Activated T-cell treated with anti-CD3 and anti-CD28 coated beads, Interleukin-2, amount 50 U/mL, for 72 hours (primary cell): ENCODE results near the gene IRAK3. TPM values are rescaled to one million over a fixed set of nuclear protein-coding genes. Genes with fewer than 3 reads are reported as not detected.
"Not testable (repeated sequence)": the region's sequence is repeated elsewhere in the genome, so short reads cannot be mapped to it uniquely, and the experiment has no call there.

ENCODE experiments used
- ATAC-seq, 2 donors: fragments of 150-1000 bp; cut with Tn5 transposase; replicated peaks in 1 of 2; 2 replicates each; pipeline ENCODE4 v1.10.0; 2021; ENCODE audit warnings: moderate library complexity in 2 of 2, mild to moderate bottlenecking in 1 of 2
- DNase-seq, 2 donors: peaks; one replicate each; pipeline ENCODE4 v3.0.0; 2021 to 2022; ENCODE audit warnings: mixed read lengths in 1 of 2
- H3K27ac Mint-ChIP-seq: one replicate; pipeline ENCODE4 v1.8.0; 2022; ENCODE audit warnings: mild to moderate bottlenecking, moderate library complexity, mixed read lengths
- H3K27me3 Mint-ChIP-seq: one replicate; pipeline ENCODE4 v1.8.0; 2022; ENCODE audit warnings: low read depth, mixed read lengths
- H3K36me3 Mint-ChIP-seq, 2 donors: one replicate each; pipeline ENCODE4 v1.8.0; 2022; ENCODE audit warnings: mixed read lengths in 2 of 2, mild to moderate bottlenecking in 1 of 2; ENCODE audit not compliant: insufficient read depth in 2 of 2
- H3K4me1 Mint-ChIP-seq: one replicate; pipeline ENCODE4 v1.8.0; 2022; ENCODE audit warnings: low read depth, mixed read lengths
- H3K4me3 Mint-ChIP-seq, 2 donors: one replicate each; pipeline ENCODE4 v1.8.0; 2022; ENCODE audit warnings: mild to moderate bottlenecking in 2 of 2, mixed read lengths in 2 of 2, moderate library complexity in 2 of 2
- H3K9me3 Mint-ChIP-seq, 2 donors: one replicate each; pipeline ENCODE4 v1.8.0; 2022; ENCODE audit warnings: mixed read lengths in 2 of 2
- total RNA-seq, 2 donors: library from RNA; stranded (reverse); gene quantifications; one replicate each; pipeline ENCODE4 v1.2.3, GENCODE V29; 2022

IRAK3 gene
- total RNA-seq, 2 donors from 2014 or later: 1.2 to 1.3 TPM

- ATAC-seq (peak; percentile 70 to 77), DNase-seq (no peak)
- Mint-ChIP-seq H3K4me1 (peaks cover 23% of the 10 kb centered on the region), H3K27me3 (peaks cover 7% of the 10 kb centered on the region), H3K36me3 (peaks cover 0 to 7% of the 10 kb centered on the region in 2 donors), H3K9me3 (peaks cover 0 to 3% of the 10 kb centered on the region in 2 donors), H3K27ac (peak overlapping the region; percentile 72), H3K4me3 (peak overlapping the region in 1 of 2 donors; percentile 59)
Observed at GRCh38 chr12:66203820-66204219, 14.8 kb downstream of the IRAK3 start.

DNA sequence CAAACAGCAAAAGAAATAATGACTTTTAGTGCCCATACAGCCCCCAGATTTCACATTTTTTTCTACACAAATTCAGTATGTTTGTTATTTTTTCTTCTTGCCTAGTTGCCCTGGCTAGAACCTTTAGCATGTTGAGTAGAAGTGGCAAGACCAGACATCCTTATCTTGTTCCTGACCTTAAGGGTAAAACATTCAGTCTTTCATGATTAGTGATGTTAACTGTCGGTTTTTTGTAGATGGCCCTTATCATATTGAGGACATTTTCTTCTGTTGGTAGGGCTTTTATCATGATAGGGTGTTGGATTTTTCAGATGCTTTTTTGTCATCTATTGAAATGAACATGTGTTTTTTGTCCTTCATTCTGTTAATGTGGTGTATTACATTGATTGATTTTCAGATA lies 17.1 kb downstream of the IRAK3 start:
- H3K27ac Mint-ChIP-seq: no peak overlapping the region

DNA sequence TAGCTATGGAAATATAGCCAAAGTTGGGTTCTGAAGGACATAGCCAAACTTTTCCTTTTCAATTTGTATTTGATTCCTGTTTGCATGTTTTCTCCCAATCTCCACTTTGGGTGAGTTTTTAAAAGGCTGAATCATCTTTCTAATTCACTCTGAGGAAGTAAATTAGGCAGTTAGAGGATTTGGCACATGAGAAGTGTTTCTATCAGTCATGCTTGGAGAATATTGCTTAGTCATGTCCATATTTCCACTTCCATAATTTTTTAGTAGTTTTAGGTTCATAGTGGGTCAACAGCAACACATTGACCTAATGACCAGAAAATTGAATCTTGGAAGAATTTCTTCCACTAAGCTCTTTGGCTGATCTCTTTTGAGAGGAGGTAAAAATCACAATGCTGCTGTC lies 21.8 kb downstream of the IRAK3 start:
- Mint-ChIP-seq H3K36me3 (peaks cover 0 to 4% of the 10 kb centered on the region in 2 donors), H3K4me3 (no peak overlapping the region), H3K27ac (no peak overlapping the region), H3K9me3 (peaks cover 0 to 3% of the 10 kb centered on the region in 2 donors), H3K4me1 (peaks cover 7% of the 10 kb centered on the region), H3K27me3 (peaks cover 25% of the 10 kb centered on the region)
- no peak for DNase-seq
- no peak for ATAC-seq

More for the DNA sequence above, 17.1 kb downstream of the IRAK3 start:
- ATAC-seq (no peak), DNase-seq (no peak)
- Mint-ChIP-seq H3K4me1 (peaks cover 23% of the 10 kb centered on the region), H3K36me3 (peaks cover 0 to 6% of the 10 kb centered on the region in 2 donors), H3K27me3 (peaks cover 14% of the 10 kb centered on the region), H3K9me3 (no peaks in the 10 kb centered on the region), H3K4me3 (no peak overlapping the region)

GRCh38 chr12:66211573-66211972 lies 22.6 kb downstream of the IRAK3 start:
- H3K9me3 Mint-ChIP-seq: not testable (repeated sequence)

DNA sequence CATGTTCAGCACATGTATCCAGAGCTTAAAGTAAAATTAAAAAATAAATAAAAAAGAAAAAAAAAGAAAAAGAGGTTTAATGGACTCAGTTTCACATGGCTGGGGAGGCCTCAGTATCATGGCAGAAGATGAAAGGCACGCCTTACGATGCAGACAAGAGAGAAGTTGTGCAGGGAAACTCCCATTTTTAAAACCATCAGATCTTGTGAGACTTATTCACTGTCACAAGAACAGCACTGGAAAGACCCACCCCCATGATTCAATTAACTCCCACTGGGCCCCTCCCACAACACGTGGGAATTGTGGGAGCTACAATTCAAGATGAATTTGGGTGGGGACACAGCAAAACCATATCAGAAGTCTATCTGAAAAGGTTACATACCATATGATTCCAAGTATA lies 24.0 kb downstream of the IRAK3 start:
- not testable (repeated sequence) for H3K36me3 Mint-ChIP-seq, H3K4me3 Mint-ChIP-seq, H3K27ac Mint-ChIP-seq, H3K4me1 Mint-ChIP-seq, H3K9me3 Mint-ChIP-seq, ATAC-seq, DNase-seq
- peaks cover 25% of the 10 kb centered on the region for H3K27me3 Mint-ChIP-seq

More at GRCh38 chr12:66211573-66211972, 22.6 kb downstream of the IRAK3 start:
- H3K4me1 Mint-ChIP-seq, ATAC-seq, H3K36me3 Mint-ChIP-seq, H3K4me3 Mint-ChIP-seq, DNase-seq, H3K27ac Mint-ChIP-seq: not testable (repeated sequence)
- peaks cover 25% of the 10 kb centered on the region for H3K27me3 Mint-ChIP-seq

- Mint-ChIP-seq H3K9me3 (peaks cover 2 to 8% of the 10 kb centered on the region in 2 donors), H3K27ac (peak overlapping the region; percentile 61), H3K36me3 (peaks cover 1 to 8% of the 10 kb centered on the region in 2 donors), H3K4me1 (peaks cover 4% of the 10 kb centered on the region), H3K4me3 (no peak overlapping the region), H3K27me3 (peaks cover 7% of the 10 kb centered on the region)
- DNase-seq: no peak
- ATAC-seq: no peak
Observed at GRCh38 chr12:66217342-66217917, 28.4 kb downstream of the IRAK3 start.

DNA sequence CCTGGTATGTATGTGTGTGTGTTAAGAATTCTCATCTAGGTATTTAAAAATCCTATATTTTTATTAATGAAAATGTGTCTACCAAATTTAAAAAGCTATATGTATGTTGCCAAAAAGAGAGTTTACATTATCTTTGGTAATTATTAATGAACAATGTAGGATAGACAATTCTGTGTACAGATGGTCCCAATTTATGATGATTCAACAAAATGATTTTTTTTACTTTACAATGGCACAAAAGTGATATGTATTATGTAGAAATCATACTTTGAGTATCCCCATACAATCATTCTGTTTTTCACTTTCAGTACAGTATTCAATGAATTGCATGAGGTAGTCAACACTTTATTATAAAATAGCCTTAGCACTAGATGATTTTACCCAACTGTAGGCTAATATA lies 39.4 kb downstream of the IRAK3 start:
- Mint-ChIP-seq H3K4me1 (no peaks in the 10 kb centered on the region), H3K27ac (no peak overlapping the region), H3K36me3 (no peaks in the 10 kb centered on the region), H3K4me3 (no peak overlapping the region), H3K27me3 (no peaks in the 10 kb centered on the region), H3K9me3 (no peaks in the 10 kb centered on the region)
- DNase-seq (no peak), ATAC-seq (no peak)

DNA sequence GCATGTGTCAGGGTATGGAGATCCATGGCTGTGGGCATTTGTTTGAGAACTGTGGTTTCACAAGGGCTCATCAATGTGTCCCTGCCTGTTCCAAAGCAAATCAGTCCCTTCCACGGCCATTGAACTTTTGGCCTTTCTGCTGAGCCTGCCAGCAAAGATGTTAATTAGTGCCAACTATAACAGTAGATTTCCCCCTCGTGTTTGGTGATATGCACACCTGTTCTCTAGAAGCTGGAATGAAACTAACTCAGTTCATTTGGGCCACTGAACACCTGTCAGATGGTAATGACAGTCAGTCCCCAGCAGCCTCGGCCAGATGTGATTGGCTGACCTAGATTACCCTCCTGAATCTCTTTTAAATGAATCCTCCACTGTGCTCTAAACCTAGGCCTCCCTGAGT lies 43.2 kb downstream of the IRAK3 start:
- Mint-ChIP-seq H3K36me3 (no peaks in the 10 kb centered on the region), H3K4me3 (no peak overlapping the region), H3K27me3 (peaks cover 13% of the 10 kb centered on the region), H3K27ac (no peak overlapping the region), H3K9me3 (no peaks in the 10 kb centered on the region), H3K4me1 (peaks cover 12% of the 10 kb centered on the region)
- ATAC-seq (no peak), DNase-seq (no peak)

- not testable (repeated sequence) for H3K36me3 Mint-ChIP-seq, H3K27ac Mint-ChIP-seq, H3K9me3 Mint-ChIP-seq
- Mint-ChIP-seq H3K4me1 (peaks cover 12% of the 10 kb centered on the region), H3K27me3 (peaks cover 14% of the 10 kb centered on the region), H3K4me3 (peak overlapping the region; percentile 7 to 57)
- DNase-seq (peak; percentile 30 to 31), ATAC-seq (peak; percentile 58 to 75)
Observed at GRCh38 chr12:66234037-66234693, 45.2 kb downstream of the IRAK3 start.

DNA sequence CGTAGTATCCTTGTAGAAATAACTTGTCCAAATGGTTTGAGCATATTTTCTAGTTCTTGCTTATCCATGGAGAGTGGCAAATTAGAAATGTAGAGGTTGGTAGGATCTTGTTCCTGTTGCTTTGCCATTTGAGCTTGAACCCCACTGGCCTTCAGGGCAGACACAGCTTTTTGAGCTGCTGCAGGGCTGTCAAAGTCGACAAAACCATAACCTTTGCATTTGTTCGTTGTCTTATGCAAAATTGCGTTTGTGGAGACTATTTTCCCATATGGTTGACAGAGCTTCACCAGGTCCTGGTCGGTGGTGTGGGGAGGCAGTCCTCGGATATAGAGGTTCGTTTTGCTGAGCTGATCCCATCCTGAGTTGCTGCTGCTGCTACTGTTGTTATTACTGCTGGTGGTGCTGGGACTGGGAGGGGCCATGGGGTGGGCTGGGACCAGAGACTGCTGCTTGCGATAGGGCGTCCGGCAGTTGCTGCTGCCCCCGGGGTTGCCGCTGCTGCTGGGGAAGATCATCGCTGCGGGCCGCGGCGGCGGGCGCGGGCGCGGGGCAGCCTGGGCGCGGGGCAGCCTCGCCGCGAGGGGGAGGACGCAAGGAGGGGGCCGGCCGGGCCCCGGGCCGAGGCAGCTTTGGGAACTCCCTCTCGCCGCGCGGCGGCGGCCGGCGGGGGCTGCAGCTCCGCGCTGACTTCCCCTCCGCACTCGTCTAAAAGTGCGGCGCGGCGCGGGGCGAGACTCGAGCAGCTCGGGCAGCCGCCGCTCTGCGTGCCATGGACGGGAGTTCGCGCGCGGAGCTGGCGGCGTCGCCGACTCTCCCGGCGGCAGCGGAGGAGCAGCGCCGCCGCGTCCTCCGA lies 46.0 kb downstream of the IRAK3 start:
- H3K36me3 Mint-ChIP-seq, H3K9me3 Mint-ChIP-seq, H3K27ac Mint-ChIP-seq: not testable (repeated sequence)
- peak overlapping the region; percentile 72 to 79 for H3K4me3 Mint-ChIP-seq
- H3K27me3 Mint-ChIP-seq: peaks cover 14% of the 10 kb centered on the region
- DNase-seq: peak; percentile 57
- ATAC-seq: peak; percentile 85 to 90
- peaks cover 12% of the 10 kb centered on the region for H3K4me1 Mint-ChIP-seq

DNA sequence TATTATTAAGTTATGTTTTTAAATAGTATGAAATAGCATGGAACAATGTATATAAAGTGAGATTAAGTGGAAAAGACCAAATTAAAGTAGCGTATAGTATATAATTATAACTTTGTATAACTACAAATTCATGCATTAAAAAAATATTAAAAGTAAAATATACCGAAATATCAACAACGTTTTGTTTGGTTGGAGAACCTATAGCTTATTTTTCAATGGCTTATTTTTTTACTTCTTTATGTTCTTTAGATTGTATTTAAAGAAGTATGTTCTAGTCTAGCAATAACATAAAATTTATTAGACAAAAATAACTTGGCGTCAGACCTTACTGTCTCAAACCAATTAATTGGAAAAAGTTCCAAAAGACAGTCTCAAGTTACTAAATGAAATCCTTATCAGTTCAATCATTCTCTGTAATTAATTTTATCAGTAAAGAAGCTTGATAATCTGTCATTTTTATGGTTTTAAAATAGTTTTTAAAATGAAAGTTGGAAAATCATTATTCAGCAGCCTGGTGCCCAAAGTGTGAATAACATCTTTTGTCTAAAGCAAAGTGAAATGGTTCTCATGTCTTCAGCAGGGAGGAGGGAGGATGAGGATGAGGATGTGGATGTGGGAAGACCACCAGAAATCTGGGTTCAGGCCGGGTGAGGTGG lies 46.7 kb downstream of the IRAK3 start:
- DNase-seq: no peak
- H3K4me3 Mint-ChIP-seq: peak overlapping the region; percentile 72 to 79

DNA sequence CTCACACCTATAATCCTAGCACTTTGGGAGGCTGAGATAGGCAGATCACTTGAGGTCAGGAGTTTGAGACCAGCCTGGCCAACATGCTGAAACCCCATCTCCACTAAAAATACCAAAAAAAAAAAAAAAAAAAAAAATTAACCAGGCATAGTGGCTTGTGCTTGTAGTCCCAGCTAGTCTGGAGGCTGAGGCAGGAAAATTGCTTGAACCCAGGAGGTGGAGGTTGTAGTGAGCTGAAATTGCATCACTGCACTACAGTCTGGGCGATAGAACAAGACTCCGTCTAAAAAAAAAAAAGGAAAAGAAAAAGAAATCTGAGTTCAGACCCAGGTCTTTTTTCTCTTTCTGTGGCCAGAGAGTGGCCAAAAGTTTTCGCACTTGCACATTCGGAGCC lies 47.3 kb downstream of the IRAK3 start:
- H3K36me3 Mint-ChIP-seq, ATAC-seq: not testable (repeated sequence)

More for the DNA sequence above, 46.7 kb downstream of the IRAK3 start:
- no peak for ATAC-seq
- H3K9me3 Mint-ChIP-seq: no peaks in the 10 kb centered on the region
- peaks cover 14% of the 10 kb centered on the region for H3K27me3 Mint-ChIP-seq
- H3K27ac Mint-ChIP-seq: no peak overlapping the region
- no peaks in the 10 kb centered on the region for H3K36me3 Mint-ChIP-seq
- H3K4me1 Mint-ChIP-seq: peaks cover 12% of the 10 kb centered on the region

GRCh38 chr12:66236969-66237368 lies 48.0 kb downstream of the IRAK3 start:
- Mint-ChIP-seq H3K27me3 (peaks cover 14% of the 10 kb centered on the region), H3K27ac (no peak overlapping the region), H3K9me3 (no peaks in the 10 kb centered on the region), H3K4me3 (no peak overlapping the region), H3K36me3 (no peaks in the 10 kb centered on the region), H3K4me1 (peaks cover 12% of the 10 kb centered on the region)
- DNase-seq: no peak
- ATAC-seq: no peak

More for the DNA sequence above, 47.3 kb downstream of the IRAK3 start:
- H3K4me3 Mint-ChIP-seq: peak overlapping the region; percentile 32 to 56
- peaks cover 14% of the 10 kb centered on the region for H3K27me3 Mint-ChIP-seq
- H3K9me3 Mint-ChIP-seq, H3K27ac Mint-ChIP-seq, DNase-seq: not testable (repeated sequence)
- H3K4me1 Mint-ChIP-seq: peaks cover 12% of the 10 kb centered on the region
